Ishikawa (cell line): ENCODE data around the gene NHSL2.

Source experiments
- CEBPB ChIP-seq: IDR thresholded peaks from 2 replicates; pipeline ENCODE4 v1.6.1; 2012
- CREB1 ChIP-seq: IDR thresholded peaks from 2 replicates; pipeline ENCODE4 v1.6.1; 2012; ENCODE audit warnings: low read depth
- EGR1 ChIP-seq: IDR thresholded peaks from 2 replicates; pipeline ENCODE4 v1.6.1; 2012
- EP300 ChIP-seq: IDR thresholded peaks from 2 replicates; pipeline ENCODE4 v1.6.1; 2012; ENCODE audit warnings: borderline replicate concordance
- NFIC ChIP-seq: IDR thresholded peaks from 2 replicates; pipeline ENCODE4 v1.6.1; 2012
- RAD21 ChIP-seq: IDR thresholded peaks from 2 replicates; pipeline ENCODE4 v1.6.1; 2012; ENCODE audit warnings: low read depth
- TAF1 ChIP-seq: IDR thresholded peaks from 2 replicates; pipeline ENCODE4 v1.6.1; 2012; ENCODE audit warnings: low read depth, mild to moderate bottlenecking
- TCF12 ChIP-seq: IDR thresholded peaks from 2 replicates; pipeline ENCODE4 v1.6.1; 2012; ENCODE audit warnings: low read depth
- TEAD4 ChIP-seq: IDR thresholded peaks from 2 replicates; pipeline ENCODE4 v1.6.1; 2012
- USF1 ChIP-seq: IDR thresholded peaks from 2 replicates; pipeline ENCODE4 v1.6.1; 2012
- YY1 ChIP-seq: IDR thresholded peaks from 2 replicates; pipeline ENCODE4 v1.6.1; 2012; ENCODE audit warnings: low read depth
- ZBTB7A ChIP-seq: IDR thresholded peaks from 2 replicates; pipeline ENCODE4 v1.6.1; 2012; ENCODE audit warnings: low read depth
- TF ChIP-seq, protein P1 (sequence below): IDR thresholded peaks from 2 replicates; pipeline ENCODE4 v1.6.1; 2012; ENCODE audit warnings: low read depth, mild to moderate bottlenecking
- TF ChIP-seq, protein P2 (sequence below): IDR thresholded peaks from 2 replicates; pipeline ENCODE4 v1.6.1; 2012

GRCh38 chrX:71941145-71941544, 30.5 kb downstream of the NHSL2 start:
- TF ChIP-seq, protein P1, sequence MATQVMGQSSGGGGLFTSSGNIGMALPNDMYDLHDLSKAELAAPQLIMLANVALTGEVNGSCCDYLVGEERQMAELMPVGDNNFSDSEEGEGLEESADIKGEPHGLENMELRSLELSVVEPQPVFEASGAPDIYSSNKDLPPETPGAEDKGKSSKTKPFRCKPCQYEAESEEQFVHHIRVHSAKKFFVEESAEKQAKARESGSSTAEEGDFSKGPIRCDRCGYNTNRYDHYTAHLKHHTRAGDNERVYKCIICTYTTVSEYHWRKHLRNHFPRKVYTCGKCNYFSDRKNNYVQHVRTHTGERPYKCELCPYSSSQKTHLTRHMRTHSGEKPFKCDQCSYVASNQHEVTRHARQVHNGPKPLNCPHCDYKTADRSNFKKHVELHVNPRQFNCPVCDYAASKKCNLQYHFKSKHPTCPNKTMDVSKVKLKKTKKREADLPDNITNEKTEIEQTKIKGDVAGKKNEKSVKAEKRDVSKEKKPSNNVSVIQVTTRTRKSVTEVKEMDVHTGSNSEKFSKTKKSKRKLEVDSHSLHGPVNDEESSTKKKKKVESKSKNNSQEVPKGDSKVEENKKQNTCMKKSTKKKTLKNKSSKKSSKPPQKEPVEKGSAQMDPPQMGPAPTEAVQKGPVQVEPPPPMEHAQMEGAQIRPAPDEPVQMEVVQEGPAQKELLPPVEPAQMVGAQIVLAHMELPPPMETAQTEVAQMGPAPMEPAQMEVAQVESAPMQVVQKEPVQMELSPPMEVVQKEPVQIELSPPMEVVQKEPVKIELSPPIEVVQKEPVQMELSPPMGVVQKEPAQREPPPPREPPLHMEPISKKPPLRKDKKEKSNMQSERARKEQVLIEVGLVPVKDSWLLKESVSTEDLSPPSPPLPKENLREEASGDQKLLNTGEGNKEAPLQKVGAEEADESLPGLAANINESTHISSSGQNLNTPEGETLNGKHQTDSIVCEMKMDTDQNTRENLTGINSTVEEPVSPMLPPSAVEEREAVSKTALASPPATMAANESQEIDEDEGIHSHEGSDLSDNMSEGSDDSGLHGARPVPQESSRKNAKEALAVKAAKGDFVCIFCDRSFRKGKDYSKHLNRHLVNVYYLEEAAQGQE: no peak
- TF ChIP-seq, protein P2, sequence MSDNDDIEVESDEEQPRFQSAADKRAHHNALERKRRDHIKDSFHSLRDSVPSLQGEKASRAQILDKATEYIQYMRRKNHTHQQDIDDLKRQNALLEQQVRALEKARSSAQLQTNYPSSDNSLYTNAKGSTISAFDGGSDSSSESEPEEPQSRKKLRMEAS: no peak
- TF ChIP-seq YY1 (no peak), RAD21 (no peak), TAF1 (no peak), TCF12 (no peak), EP300 (no peak), CREB1 (no peak), EGR1 (no peak), TEAD4 (no peak), ZBTB7A (no peak), CEBPB (no peak), NFIC (no peak), USF1 (no peak)
